ENCODE results near the gene PSMB9. TPM values are rescaled to one million over a fixed set of nuclear protein-coding genes. Genes with fewer than 3 reads are reported as not detected.
"Not testable (repeated sequence)": the region's sequence is repeated elsewhere in the genome, so short reads cannot be mapped to it uniquely, and the experiment has no call there.

The PSMB9 gene
- total and polyA plus RNA-seq, 2 donors (not counting 1 experiment from before 2014, with no cell fraction given) = 64.4 to 75.0 TPM

GRCh38 chr6:32867022-32867477, 13.1 kb downstream of the PSMB9 start:
- Histone ChIP-seq H3K4me3 (replicated peaks in 1 of 4; ENCODE audit: control extremely low read depth in 1 of 4, insufficient read depth in 1 of 4, low read depth in 3 of 4, low read length in 4 of 4) (no peak overlapping the region), H3K27ac (ENCODE audit: insufficient read depth, low read length) (no peak overlapping the region), H3K4me1 (ENCODE audit: control insufficient read depth, extremely low read depth, insufficient read depth, low read length) (no peaks in the 10 kb centered on the region), H4K20me1 (ENCODE audit: control insufficient read depth, extremely low read depth, insufficient read depth, low read length) (no peaks in the 10 kb centered on the region), H3K9me3 (ENCODE audit: control insufficient read depth, insufficient read depth, low read depth, low read length) (no peaks in the 10 kb centered on the region), H3K4me2 (ENCODE audit: extremely low read depth, insufficient read depth, low read length) (no peak overlapping the region), H2AFZ (ENCODE audit: low read length) (no peak overlapping the region), H3K36me3 (ENCODE audit: control insufficient read depth, insufficient read depth, low read length) (no peaks in the 10 kb centered on the region), H3K79me2 (ENCODE audit: control insufficient read depth, insufficient read depth, low read length) (no peaks in the 10 kb centered on the region), H3K27me3 (ENCODE audit: control insufficient read depth, insufficient read depth, low read length) (peaks cover 6% of the 10 kb centered on the region), H3K9ac (ENCODE audit: insufficient read depth, low read length) (no peak overlapping the region)
- TF ChIP-seq EZH2 (IDR thresholded peaks at IDR 0.05; ENCODE audit: low read length, missing control alignments) = no peak
- TF ChIP-seq CTCF (conservative IDR thresholded peaks at IDR 0.05 in 1 of 2, IDR thresholded peaks at IDR 0.05 in 1 of 2; ENCODE audit: low read depth in 1 of 2, low read length in 2 of 2) = no peak
- DNase-seq (ENCODE audit: low read depth in 2 of 2) = no peak

GRCh38 chr6:32867554-32868256, 13.7 kb downstream of the PSMB9 start:
- H3K9ac ChIP-seq (ENCODE audit: insufficient read depth, low read length) = no peak overlapping the region
- H3K27ac ChIP-seq (ENCODE audit: insufficient read depth, low read length) = no peak overlapping the region
- H3K9me3 ChIP-seq (ENCODE audit: control insufficient read depth, insufficient read depth, low read depth, low read length) = no peaks in the 10 kb centered on the region
- no peak overlapping the region for H2AFZ ChIP-seq (ENCODE audit: low read length)
- H3K4me1 ChIP-seq (ENCODE audit: control insufficient read depth, extremely low read depth, insufficient read depth, low read length) = no peaks in the 10 kb centered on the region
- peaks cover 6% of the 10 kb centered on the region for H3K27me3 ChIP-seq (ENCODE audit: control insufficient read depth, insufficient read depth, low read length)
- H3K4me2 ChIP-seq (ENCODE audit: extremely low read depth, insufficient read depth, low read length) = no peak overlapping the region
- no peaks in the 10 kb centered on the region for H3K79me2 ChIP-seq (ENCODE audit: control insufficient read depth, insufficient read depth, low read length)
- H4K20me1 ChIP-seq (ENCODE audit: control insufficient read depth, extremely low read depth, insufficient read depth, low read length) = no peaks in the 10 kb centered on the region
- H3K4me3 ChIP-seq (replicated peaks in 1 of 4; ENCODE audit: control extremely low read depth in 1 of 4, insufficient read depth in 1 of 4, low read depth in 3 of 4, low read length in 4 of 4) = no peak overlapping the region
- TF ChIP-seq EZH2 (IDR thresholded peaks at IDR 0.05; ENCODE audit: low read length, missing control alignments) (no peak), CTCF (conservative IDR thresholded peaks at IDR 0.05 in 1 of 2, IDR thresholded peaks at IDR 0.05 in 1 of 2; ENCODE audit: low read depth in 1 of 2, low read length in 2 of 2) (no peak)
- no peaks in the 10 kb centered on the region for H3K36me3 ChIP-seq (ENCODE audit: control insufficient read depth, insufficient read depth, low read length)
- no peak for DNase-seq (ENCODE audit: low read depth in 2 of 2)

- TF ChIP-seq EZH2 (IDR thresholded peaks at IDR 0.05; ENCODE audit: low read length, missing control alignments) = no peak
- TF ChIP-seq CTCF (conservative IDR thresholded peaks at IDR 0.05 in 1 of 2, IDR thresholded peaks at IDR 0.05 in 1 of 2; ENCODE audit: low read depth in 1 of 2, low read length in 2 of 2) = peak; percentile 86 to 92
These were observed 14.3 kb downstream of the PSMB9 start for GRCh38 chr6:32868257-32868788.

GRCh38 chr6:32873947-32874346, 20.0 kb downstream of the PSMB9 start:
- H3K4me3 ChIP-seq (replicated peaks in 1 of 4; ENCODE audit: control extremely low read depth in 1 of 4, insufficient read depth in 1 of 4, low read depth in 3 of 4, low read length in 4 of 4); H4K20me1 ChIP-seq (ENCODE audit: control insufficient read depth, extremely low read depth, insufficient read depth, low read length); H3K4me2 ChIP-seq (ENCODE audit: extremely low read depth, insufficient read depth, low read length); H2AFZ ChIP-seq (ENCODE audit: low read length); H3K9ac ChIP-seq (ENCODE audit: insufficient read depth, low read length); H3K27me3 ChIP-seq (ENCODE audit: control insufficient read depth, insufficient read depth, low read length); H3K79me2 ChIP-seq (ENCODE audit: control insufficient read depth, insufficient read depth, low read length); H3K36me3 ChIP-seq (ENCODE audit: control insufficient read depth, insufficient read depth, low read length); DNase-seq (ENCODE audit: low read depth in 2 of 2); H3K9me3 ChIP-seq (ENCODE audit: control insufficient read depth, insufficient read depth, low read depth, low read length); H3K27ac ChIP-seq (ENCODE audit: insufficient read depth, low read length); H3K4me1 ChIP-seq (ENCODE audit: control insufficient read depth, extremely low read depth, insufficient read depth, low read length): not testable (repeated sequence)

More at GRCh38 chr6:32868257-32868788, 14.3 kb downstream of the PSMB9 start:
- peaks cover 8% of the 10 kb centered on the region for H3K27me3 ChIP-seq (ENCODE audit: control insufficient read depth, insufficient read depth, low read length)
- no peaks in the 10 kb centered on the region for H4K20me1 ChIP-seq (ENCODE audit: control insufficient read depth, extremely low read depth, insufficient read depth, low read length)
- H3K27ac ChIP-seq (ENCODE audit: insufficient read depth, low read length) = no peak overlapping the region
- H3K4me1 ChIP-seq (ENCODE audit: control insufficient read depth, extremely low read depth, insufficient read depth, low read length) = no peaks in the 10 kb centered on the region
- no peak overlapping the region for H2AFZ ChIP-seq (ENCODE audit: low read length)
- no peak overlapping the region for H3K4me2 ChIP-seq (ENCODE audit: extremely low read depth, insufficient read depth, low read length)
- no peaks in the 10 kb centered on the region for H3K79me2 ChIP-seq (ENCODE audit: control insufficient read depth, insufficient read depth, low read length)
- no peak overlapping the region for H3K9ac ChIP-seq (ENCODE audit: insufficient read depth, low read length)
- DNase-seq (ENCODE audit: low read depth in 2 of 2) = peak; percentile 53 to 77
- no peaks in the 10 kb centered on the region for H3K9me3 ChIP-seq (ENCODE audit: control insufficient read depth, insufficient read depth, low read depth, low read length)
- H3K4me3 ChIP-seq (replicated peaks in 1 of 4; ENCODE audit: control extremely low read depth in 1 of 4, insufficient read depth in 1 of 4, low read depth in 3 of 4, low read length in 4 of 4) = no peak overlapping the region
- H3K36me3 ChIP-seq (ENCODE audit: control insufficient read depth, insufficient read depth, low read length) = no peaks in the 10 kb centered on the region

All from fibroblast of lung (primary cell).